ENCODE data around the gene CA5B. TPM values are rescaled to one million over a fixed set of nuclear protein-coding genes. Genes with fewer than 3 reads are reported as not detected.

Gene CA5B
- total and polyA plus RNA-seq, 2 donors (not counting 3 experiments of a cell fraction or from before 2014, with no cell fraction given), result 2.3 to 5.6 TPM

GRCh38 chrX:15747626-15748173, 9.6 kb downstream of the CA5B start:
- H3K9ac ChIP-seq (replicated peaks; ENCODE audit: extremely low read depth, insufficient read depth, low read length), result no peak overlapping the region
- ChIA-PET POLR2A (no interaction called here), CTCF (no interaction called here)
- no TSS peak for BruUV-seq (replicated peaks)
- no peak overlapping the region for H3K4me3 ChIP-seq (replicated peaks in 1 of 3; ENCODE audit: insufficient read depth in 1 of 3, low read depth in 1 of 3, low read length in 3 of 3)
- H2AFZ ChIP-seq (ENCODE audit: low read depth, low read length), result no peak overlapping the region
- FAIRE-seq (no peak), DNase-seq (ENCODE audit: low read depth, low spot score) (no peak)
- H3K36me3 ChIP-seq (ENCODE audit: control insufficient read depth in 2 of 2, extremely low read depth in 1 of 2, insufficient read depth in 2 of 2, low read length in 2 of 2), result no peaks in the 10 kb centered on the region
- H3K9me1 ChIP-seq (replicated peaks; ENCODE audit: control insufficient read depth, extremely low read depth, insufficient read depth, low read length), result no peaks in the 10 kb centered on the region
- TF ChIP-seq GATA2 (IDR thresholded peaks at IDR 0.05; ENCODE audit: insufficient read depth, insufficient read length, low read depth, low read length) (no peak), JUN (IDR thresholded peaks at IDR 0.05; ENCODE audit: borderline replicate concordance, insufficient read depth, insufficient read length, low read depth) (no peak), EZH2 (IDR thresholded peaks at IDR 0.05; ENCODE audit: borderline replicate concordance, low read depth, low read length, severe bottlenecking) (no peak), FOS (IDR thresholded peaks at IDR 0.05; ENCODE audit: borderline replicate concordance, insufficient read depth, low read length) (no peak), POLR2A (IDR thresholded peaks at IDR 0.05; ENCODE audit: low read depth, low read length) (no peak), MAX (IDR thresholded peaks at IDR 0.05; ENCODE audit: insufficient read depth, insufficient read length) (no peak), CTCF (IDR thresholded peaks at IDR 0.05; ENCODE audit: extremely low read depth in 1 of 2, insufficient read depth in 1 of 2, low read depth in 1 of 2, low read length in 2 of 2) (no peak), POLR2AphosphoS5 (IDR thresholded peaks at IDR 0.05; ENCODE audit: insufficient read depth, low read depth, low read length) (no peak), MYC (IDR thresholded peaks at IDR 0.05; ENCODE audit: low read depth, low read length) (no peak)
- intact Hi-C loops (cut with micrococcal nuclease) (no loop called here), dilution Hi-C loops (cut with MboI; ENCODE audit: extremely low pct_ligation_motif_present, low sequenced_read_pairs) (no loop called here)
- H3K4me1 ChIP-seq (ENCODE audit: control insufficient read depth, extremely low read depth, insufficient read depth, low read length), result peaks cover 7% of the 10 kb centered on the region
- H3K9me3 ChIP-seq (replicated peaks; ENCODE audit: control insufficient read depth, insufficient read depth, low read length), result no peaks in the 10 kb centered on the region
- no peak overlapping the region for H3K4me2 ChIP-seq (ENCODE audit: insufficient read depth, low read length)
- no peak overlapping the region for H3K27ac ChIP-seq (ENCODE audit: insufficient read depth, low read depth, low read length)
- no peaks in the 10 kb centered on the region for H3K79me2 ChIP-seq (ENCODE audit: control insufficient read depth, insufficient read depth, low read length)
- no peaks in the 10 kb centered on the region for H3K27me3 ChIP-seq (ENCODE audit: control insufficient read depth in 2 of 2, insufficient read depth in 2 of 2, low read length in 2 of 2)
- H4K20me1 ChIP-seq (replicated peaks; ENCODE audit: control insufficient read depth, extremely low read depth, insufficient read depth, low read length), result no peaks in the 10 kb centered on the region

Measured in endothelial cell of umbilical vein (primary cell).